OCI-LY3 (cell line): ENCODE measurements around the gene RTL9.
"Not testable (repeated sequence)": the region's sequence is repeated elsewhere in the genome, so short reads cannot be mapped to it uniquely, and the experiment has no call there.

Experiments
- H2AFZ ChIP-seq: fragments of 200-600, 300-600 bp; shearing (Covaris generic); 2 replicates; pipeline ENCODE4 v1.6.0; 2014; ENCODE audit warnings: antibody characterized with exemption, low read depth, low read length
- H3K27ac ChIP-seq: fragments of 200-600, 300-600 bp; sonication (generic); 2 replicates; pipeline ENCODE4 v1.5.1; 2014; ENCODE audit warnings: mild to moderate bottlenecking, low read length, moderate library complexity, mixed read lengths
- H3K27me3 ChIP-seq: fragments of 200-600, 300-600 bp; sonication (generic); 2 replicates; pipeline ENCODE4 v1.6.1; 2014; ENCODE audit warnings: low read depth, low read length, mixed read lengths
- H3K36me3 ChIP-seq: fragments of 200-600, 300-600 bp; sonication (generic); replicated peaks from 2 replicates; pipeline ENCODE3; 2014; ENCODE audit warnings: low read depth, low read length, mixed read lengths
- H3K4me1 ChIP-seq: fragments of 300-600, 200-600 bp; sonication (generic); 2 replicates; pipeline ENCODE4 v1.6.1; 2014; ENCODE audit warnings: low read length, mixed read lengths
- H3K4me2 ChIP-seq: fragments of 200-600, 300-600 bp; sonication (generic); 2 replicates; pipeline ENCODE4 v1.6.1; 2014; ENCODE audit warnings: low read length, mixed read lengths
- H3K4me3 ChIP-seq: fragments of 300-600, 200-600 bp; sonication (generic); 2 replicates; pipeline ENCODE4 v1.5.1; 2014; ENCODE audit warnings: antibody characterized with exemption, mild to moderate bottlenecking, low read length, moderate library complexity
- H3K79me2 ChIP-seq: fragments of 300-600, 200-600 bp; shearing (Covaris generic); 2 replicates; pipeline ENCODE4 v1.6.1; 2014; ENCODE audit warnings: mild to moderate bottlenecking, low read length, mixed read lengths
- H3K9ac ChIP-seq: fragments of 300-600, 200-600 bp; shearing (Covaris generic); 2 replicates; pipeline ENCODE4 v1.6.0; 2014; ENCODE audit warnings: mild to moderate bottlenecking, low read length, moderate library complexity
- H3K9me3 ChIP-seq: fragments of 200-600, 300-600 bp; shearing (Covaris generic); 2 replicates; pipeline ENCODE4 v1.6.1; 2014; ENCODE audit warnings: low read length, mixed read lengths; ENCODE audit not compliant: insufficient read depth
- H4K20me1 ChIP-seq: fragments of 200-600, 300-600 bp; sonication (generic); 2 replicates; pipeline ENCODE4 v1.6.1; 2016; ENCODE audit warnings: low read length, mixed read lengths; ENCODE audit not compliant: insufficient read depth
- CTCF ChIP-seq: fragments of 200-600, 300-600 bp; sonication (generic); IDR thresholded peaks from 2 replicates; pipeline ENCODE4 v1.5.1; 2014; ENCODE audit warnings: antibody characterized with exemption, low read length, low read depth
- EZH2phosphoT487 ChIP-seq: fragments of 200-600 bp; shearing (Covaris generic); IDR thresholded peaks from 2 replicates; pipeline ENCODE4 v1.6.1; 2018; ENCODE audit warnings: antibody characterized with exemption, mixed run types, low read depth

The RTL9 gene

GRCh38 chrX:110403441-110404238, 45.0 kb downstream of the RTL9 start:
- H3K79me2 ChIP-seq: no peaks in the 10 kb centered on the region
- H3K27me3 ChIP-seq: peaks cover 6% of the 10 kb centered on the region; the same call in 1 of the 2 replicates
- TF ChIP-seq CTCF (no peak), EZH2phosphoT487 (no peak)
- no peak overlapping the region for H3K27ac ChIP-seq
- H3K36me3 ChIP-seq: no peaks in the 10 kb centered on the region
- no peak overlapping the region for H3K4me3 ChIP-seq
- no peak overlapping the region for H3K4me2 ChIP-seq
- H3K9me3 ChIP-seq: no peaks in the 10 kb centered on the region
- H3K9ac ChIP-seq: no peak overlapping the region
- H3K4me1 ChIP-seq: peaks cover 5% of the 10 kb centered on the region; the same call in 1 of the 2 replicates
- no peak overlapping the region for H2AFZ ChIP-seq
- H4K20me1 ChIP-seq: no peaks in the 10 kb centered on the region

- Histone ChIP-seq H3K79me2 (no peaks in the 10 kb centered on the region), H3K27ac (no peak overlapping the region), H3K4me2 (no peak overlapping the region), H3K9ac (no peak overlapping the region), H3K9me3 (no peaks in the 10 kb centered on the region), H4K20me1 (no peaks in the 10 kb centered on the region), H2AFZ (no peak overlapping the region), H3K4me1 (peaks cover 3% of the 10 kb centered on the region; the same call in 1 of the 2 replicates), H3K4me3 (no peak overlapping the region), H3K36me3 (no peaks in the 10 kb centered on the region), H3K27me3 (peaks cover 6% of the 10 kb centered on the region; the same call in 1 of the 2 replicates)
- no peak for TF ChIP-seq EZH2phosphoT487
- TF ChIP-seq CTCF: no peak
Observed at GRCh38 chrX:110404376-110404775, 45.7 kb downstream of the RTL9 start.

GRCh38 chrX:110406250-110406649, 47.6 kb downstream of the RTL9 start:
- not testable (repeated sequence) for H2AFZ ChIP-seq, H3K27ac ChIP-seq, H3K9me3 ChIP-seq, H3K9ac ChIP-seq, H3K4me2 ChIP-seq, H4K20me1 ChIP-seq, H3K36me3 ChIP-seq, H3K79me2 ChIP-seq, H3K27me3 ChIP-seq, H3K4me1 ChIP-seq, H3K4me3 ChIP-seq

- H3K9ac ChIP-seq: no peak overlapping the region
- H3K9me3 ChIP-seq: no peaks in the 10 kb centered on the region
- no peak overlapping the region for H3K4me2 ChIP-seq
- H3K4me1 ChIP-seq: no peaks in the 10 kb centered on the region
- TF ChIP-seq CTCF (no peak), EZH2phosphoT487 (no peak)
- H4K20me1 ChIP-seq: no peaks in the 10 kb centered on the region
- H3K79me2 ChIP-seq: no peaks in the 10 kb centered on the region
- H3K27me3 ChIP-seq: peaks cover 7% of the 10 kb centered on the region
- H3K27ac ChIP-seq: no peak overlapping the region
- H3K36me3 ChIP-seq: no peaks in the 10 kb centered on the region
- H2AFZ ChIP-seq: no peak overlapping the region
- no peak overlapping the region for H3K4me3 ChIP-seq
Observed at GRCh38 chrX:110406822-110407221, 48.2 kb downstream of the RTL9 start.
